Activated naive CD8-positive, alpha-beta T cell (primary cell): ENCODE measurements around the gene FBXL17.

Experiments used
- H3K27ac Mint-ChIP-seq: one replicate; pipeline ENCODE4 v1.8.0; 2021; ENCODE audit warnings: mixed read lengths
- H3K27me3 Mint-ChIP-seq: one replicate; pipeline ENCODE4 v1.8.0; 2021; ENCODE audit warnings: mixed read lengths
- H3K36me3 Mint-ChIP-seq: one replicate; pipeline ENCODE4 v1.8.0; 2021; ENCODE audit warnings: mixed read lengths
- H3K4me1 Mint-ChIP-seq: one replicate; pipeline ENCODE4 v1.8.0; 2021; ENCODE audit warnings: low read depth, mixed read lengths
- H3K4me3 Mint-ChIP-seq: one replicate; pipeline ENCODE4 v1.8.0; 2021; ENCODE audit warnings: mild to moderate bottlenecking, mixed read lengths
- H3K9me3 Mint-ChIP-seq: one replicate; pipeline ENCODE4 v1.8.0; 2021; ENCODE audit warnings: low read depth, mixed read lengths

Gene FBXL17

DNA sequence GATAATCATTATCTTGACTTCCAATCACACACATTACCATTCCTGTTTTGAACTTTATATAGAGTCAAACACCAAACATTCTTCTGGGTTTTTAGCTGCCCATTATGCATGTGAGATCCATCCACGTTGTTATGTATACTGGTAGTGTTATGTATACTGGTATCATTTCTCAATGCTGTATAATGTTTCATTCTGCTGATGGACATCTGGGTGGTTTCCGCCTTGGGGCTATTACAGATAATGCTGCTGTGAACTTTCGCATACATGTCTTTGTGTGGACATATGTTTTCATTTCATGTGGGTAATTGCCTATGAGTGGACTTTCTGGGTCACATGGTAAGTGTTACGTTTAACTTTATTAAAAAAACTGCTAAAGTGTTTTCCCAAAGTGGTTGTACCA lies 493.4 kb downstream of the FBXL17 start:
- Mint-ChIP-seq H3K27ac (no peak overlapping the region), H3K27me3 (no peaks in the 10 kb centered on the region), H3K36me3 (peaks cover 11% of the 10 kb centered on the region), H3K4me1 (peaks cover 11% of the 10 kb centered on the region), H3K4me3 (no peak overlapping the region), H3K9me3 (no peaks in the 10 kb centered on the region)

DNA sequence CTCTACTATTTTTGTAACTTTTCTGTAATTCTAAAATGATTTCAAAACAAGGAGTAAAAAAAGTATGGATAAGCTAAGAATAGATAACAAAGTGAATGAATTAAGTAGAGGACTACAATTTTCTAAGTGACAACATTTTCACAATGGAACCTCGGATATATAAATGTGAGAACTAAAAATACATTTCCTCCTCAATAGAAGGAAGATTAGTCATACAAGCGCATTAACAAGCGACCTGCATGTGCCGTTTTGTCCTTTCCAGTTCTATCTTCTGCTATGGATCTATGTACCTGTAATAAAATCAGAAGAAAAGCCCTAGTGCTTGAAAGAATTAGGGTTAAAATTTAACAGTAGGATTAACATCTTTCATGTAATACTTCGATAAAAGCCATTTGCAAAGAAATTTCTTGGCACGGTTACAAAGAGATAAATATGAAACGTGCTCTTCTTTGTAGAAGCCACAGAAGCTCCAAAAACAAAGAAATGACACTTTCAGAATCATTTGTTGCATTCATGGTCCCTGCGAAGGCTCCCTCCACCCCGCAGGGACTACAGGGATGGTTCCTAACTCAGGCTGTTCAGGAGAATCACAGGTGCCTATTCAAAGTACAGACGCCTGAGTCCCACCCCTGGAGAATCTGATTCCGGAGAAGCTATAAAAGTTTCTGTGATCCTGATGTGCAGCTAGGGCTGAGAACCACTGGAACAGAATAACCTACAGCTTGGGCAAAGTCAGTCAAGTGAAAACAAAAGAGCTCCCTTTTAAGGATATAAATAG lies 494.5 kb downstream of the FBXL17 start:
- no peaks in the 10 kb centered on the region for H3K27me3 Mint-ChIP-seq
- H3K27ac Mint-ChIP-seq, result no peak overlapping the region
- peaks cover 12% of the 10 kb centered on the region for H3K36me3 Mint-ChIP-seq
- peaks cover 11% of the 10 kb centered on the region for H3K4me1 Mint-ChIP-seq
- no peak overlapping the region for H3K4me3 Mint-ChIP-seq
- no peaks in the 10 kb centered on the region for H3K9me3 Mint-ChIP-seq

DNA sequence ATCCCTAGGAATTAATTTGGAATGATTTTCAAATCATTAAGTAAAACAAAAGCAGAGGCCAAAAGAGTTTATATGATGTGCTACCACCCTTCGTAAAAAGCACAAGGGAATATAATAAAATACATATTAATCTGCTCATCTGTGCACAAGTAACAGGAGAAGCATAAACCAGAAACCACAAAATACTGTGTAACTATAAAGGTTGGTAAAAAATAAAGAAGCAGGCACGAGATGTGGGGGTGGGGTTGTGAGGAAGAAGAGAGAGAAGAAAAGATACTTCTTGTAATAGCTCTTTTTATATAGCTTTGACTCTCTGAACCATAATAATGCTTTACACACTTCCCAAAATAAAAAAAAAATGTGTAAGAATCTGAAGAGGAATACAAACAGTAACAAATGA lies 496.3 kb downstream of the FBXL17 start:
- Mint-ChIP-seq H3K27ac (no peak overlapping the region), H3K36me3 (peaks cover 15% of the 10 kb centered on the region), H3K4me1 (peaks cover 11% of the 10 kb centered on the region), H3K27me3 (no peaks in the 10 kb centered on the region), H3K9me3 (no peaks in the 10 kb centered on the region), H3K4me3 (no peak overlapping the region)

DNA sequence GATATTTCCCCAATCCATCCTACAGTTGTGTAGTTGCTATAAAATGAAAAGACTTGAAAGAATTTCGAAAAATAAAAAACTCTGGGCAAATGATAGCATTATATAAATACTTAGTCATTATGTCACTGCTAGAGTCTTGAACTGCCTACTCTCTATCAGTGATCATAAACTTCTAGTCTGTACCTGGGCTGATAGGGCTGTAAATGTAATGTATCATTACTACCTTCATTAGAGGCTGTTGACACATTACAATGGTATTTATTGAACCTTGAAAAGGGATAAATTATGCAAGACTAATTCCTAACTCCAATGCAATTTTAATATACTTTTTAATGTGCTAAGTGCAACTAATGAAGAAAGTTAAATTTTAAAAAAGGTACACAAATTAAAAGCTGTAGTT lies 497.0 kb downstream of the FBXL17 start:
- Mint-ChIP-seq H3K27ac (no peak overlapping the region), H3K4me1 (peaks cover 11% of the 10 kb centered on the region), H3K27me3 (no peaks in the 10 kb centered on the region), H3K36me3 (peaks cover 15% of the 10 kb centered on the region), H3K9me3 (no peaks in the 10 kb centered on the region), H3K4me3 (no peak overlapping the region)

DNA sequence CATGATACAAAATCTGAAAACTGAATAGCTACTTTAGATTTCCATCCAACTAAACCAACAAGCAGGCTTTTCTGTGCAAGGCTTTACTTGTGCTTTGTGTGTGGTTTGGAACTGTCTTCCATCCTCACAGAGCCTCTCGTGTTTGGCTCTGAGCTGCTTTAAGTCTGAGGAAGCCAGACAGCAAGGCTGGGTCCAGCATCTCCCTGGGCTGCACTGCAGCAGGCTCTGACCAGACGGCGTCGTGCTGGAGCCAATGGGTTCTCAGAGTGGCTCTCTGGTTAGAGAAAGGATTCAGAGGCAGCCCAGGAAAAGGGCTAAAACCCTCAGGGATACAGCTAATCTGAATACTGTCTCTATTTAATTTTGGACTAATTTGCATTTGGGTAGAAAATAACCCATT lies 503.2 kb downstream of the FBXL17 start:
- H3K27me3 Mint-ChIP-seq, result no peaks in the 10 kb centered on the region
- H3K4me3 Mint-ChIP-seq, result no peak overlapping the region
- H3K4me1 Mint-ChIP-seq, result no peaks in the 10 kb centered on the region
- no peaks in the 10 kb centered on the region for H3K9me3 Mint-ChIP-seq
- peaks cover 18% of the 10 kb centered on the region for H3K36me3 Mint-ChIP-seq
- H3K27ac Mint-ChIP-seq, result no peak overlapping the region

DNA sequence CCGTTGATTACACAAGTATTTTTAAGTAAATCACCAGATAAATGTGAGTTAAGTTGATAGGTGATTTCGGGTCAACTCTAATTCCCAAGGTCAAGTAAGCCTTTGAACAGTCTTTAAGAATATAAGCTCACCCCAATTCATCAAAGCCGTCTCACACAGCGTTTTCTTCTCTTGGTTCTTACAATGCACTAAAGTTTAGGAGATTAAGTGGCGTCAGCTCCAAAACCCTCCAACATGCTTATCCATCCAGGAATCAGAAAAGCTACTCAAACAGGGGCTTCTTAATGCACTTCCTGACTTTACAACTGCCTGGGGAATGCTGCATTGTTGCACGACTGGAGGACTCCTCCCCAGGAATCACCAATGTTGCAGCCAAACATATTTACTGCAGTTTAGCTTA lies 505.0 kb downstream of the FBXL17 start:
- no peaks in the 10 kb centered on the region for H3K9me3 Mint-ChIP-seq
- H3K4me3 Mint-ChIP-seq, result no peak overlapping the region
- no peak overlapping the region for H3K27ac Mint-ChIP-seq
- H3K4me1 Mint-ChIP-seq, result no peaks in the 10 kb centered on the region
- H3K36me3 Mint-ChIP-seq, result peaks cover 20% of the 10 kb centered on the region
- H3K27me3 Mint-ChIP-seq, result no peaks in the 10 kb centered on the region

DNA sequence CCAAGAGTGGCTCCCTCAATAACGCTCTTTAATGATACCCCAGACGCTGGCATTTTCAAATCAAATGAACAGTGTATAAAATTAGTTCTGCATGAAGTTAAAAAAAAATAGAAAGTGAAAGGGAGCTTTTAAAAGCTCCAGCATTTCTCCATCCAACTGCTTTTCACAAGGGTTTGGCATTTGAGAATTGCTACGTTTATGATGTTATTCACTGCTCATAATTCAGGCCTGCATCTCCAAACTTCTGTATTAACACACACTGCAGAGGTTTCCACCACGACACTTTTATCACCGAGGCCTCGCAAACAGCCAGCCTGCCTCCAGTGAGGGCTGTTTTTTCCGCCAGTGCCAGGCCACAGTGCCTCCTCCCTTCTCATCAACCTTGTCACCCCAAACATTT lies 505.6 kb downstream of the FBXL17 start:
- Mint-ChIP-seq H3K9me3 (no peaks in the 10 kb centered on the region), H3K36me3 (peaks cover 21% of the 10 kb centered on the region), H3K4me3 (no peak overlapping the region), H3K27ac (no peak overlapping the region), H3K27me3 (no peaks in the 10 kb centered on the region), H3K4me1 (no peaks in the 10 kb centered on the region)

DNA sequence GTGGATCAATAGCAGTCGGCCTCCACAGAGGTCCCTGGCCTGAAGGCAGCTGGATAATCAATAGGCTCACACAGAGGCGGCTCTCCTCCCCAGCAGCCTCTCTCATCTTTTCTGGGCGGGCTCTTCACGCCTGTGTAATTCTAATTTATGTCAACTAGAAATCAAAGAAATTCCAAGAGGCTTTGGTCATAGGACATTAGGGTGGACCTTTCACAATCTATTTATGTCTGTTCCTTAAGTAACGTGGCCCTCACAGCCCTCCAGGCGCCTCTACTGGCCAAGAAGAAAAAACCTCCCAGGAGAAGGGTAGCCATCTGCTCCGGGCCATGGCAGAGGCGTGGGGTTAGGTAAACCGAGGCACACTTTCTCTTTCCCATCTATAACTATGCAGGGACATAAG lies 506.1 kb downstream of the FBXL17 start:
- H3K4me3 Mint-ChIP-seq, result no peak overlapping the region
- no peak overlapping the region for H3K27ac Mint-ChIP-seq
- peaks cover 19% of the 10 kb centered on the region for H3K36me3 Mint-ChIP-seq

DNA sequence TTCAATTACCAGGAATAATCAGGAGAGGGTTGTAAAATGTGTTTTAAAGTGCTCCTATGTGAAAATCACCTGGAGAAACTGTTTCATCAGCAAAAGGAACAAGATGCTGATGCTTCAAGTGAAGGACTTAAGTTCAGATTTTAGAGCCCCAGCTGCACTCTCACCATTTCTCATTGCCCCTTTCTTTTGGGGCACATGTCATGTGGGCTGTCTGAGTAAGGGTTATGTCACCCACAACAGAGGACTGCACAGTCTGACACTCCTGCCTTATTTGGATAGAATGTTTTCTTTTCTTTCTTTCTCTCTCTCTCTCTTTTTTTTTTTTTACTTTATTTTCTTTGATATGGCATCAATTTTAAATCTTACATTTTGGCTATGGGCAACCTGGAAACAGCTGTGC lies 507.1 kb downstream of the FBXL17 start:
- no peak overlapping the region for H3K4me3 Mint-ChIP-seq
- no peaks in the 10 kb centered on the region for H3K27me3 Mint-ChIP-seq
- no peaks in the 10 kb centered on the region for H3K4me1 Mint-ChIP-seq
- H3K9me3 Mint-ChIP-seq, result no peaks in the 10 kb centered on the region
- H3K27ac Mint-ChIP-seq, result no peak overlapping the region
- H3K36me3 Mint-ChIP-seq, result peaks cover 20% of the 10 kb centered on the region

More for the DNA sequence above, 506.1 kb downstream of the FBXL17 start:
- H3K27me3 Mint-ChIP-seq, result no peaks in the 10 kb centered on the region
- no peaks in the 10 kb centered on the region for H3K9me3 Mint-ChIP-seq
- no peaks in the 10 kb centered on the region for H3K4me1 Mint-ChIP-seq

DNA sequence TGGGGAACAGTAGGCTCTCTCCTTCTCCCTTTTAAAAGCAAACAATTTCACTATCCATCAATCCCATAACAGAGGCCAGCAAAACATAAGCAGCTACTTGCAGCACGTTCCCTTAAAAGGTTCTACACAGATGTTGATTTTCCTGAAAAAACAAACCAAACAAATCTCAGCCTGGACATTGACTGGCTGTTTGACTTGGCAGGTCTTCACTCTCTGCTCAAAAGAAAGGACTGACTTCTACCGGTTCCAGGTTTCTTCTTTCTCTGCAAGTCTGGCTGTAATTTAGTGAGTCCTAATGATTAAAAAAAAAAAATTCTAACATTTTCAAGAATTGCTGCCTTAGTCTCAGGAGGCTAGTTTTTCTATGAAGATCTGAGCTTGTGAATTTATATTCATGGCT lies 508.0 kb downstream of the FBXL17 start:
- H3K9me3 Mint-ChIP-seq, result no peaks in the 10 kb centered on the region
- H3K27ac Mint-ChIP-seq, result no peak overlapping the region
- H3K4me1 Mint-ChIP-seq, result no peaks in the 10 kb centered on the region

DNA sequence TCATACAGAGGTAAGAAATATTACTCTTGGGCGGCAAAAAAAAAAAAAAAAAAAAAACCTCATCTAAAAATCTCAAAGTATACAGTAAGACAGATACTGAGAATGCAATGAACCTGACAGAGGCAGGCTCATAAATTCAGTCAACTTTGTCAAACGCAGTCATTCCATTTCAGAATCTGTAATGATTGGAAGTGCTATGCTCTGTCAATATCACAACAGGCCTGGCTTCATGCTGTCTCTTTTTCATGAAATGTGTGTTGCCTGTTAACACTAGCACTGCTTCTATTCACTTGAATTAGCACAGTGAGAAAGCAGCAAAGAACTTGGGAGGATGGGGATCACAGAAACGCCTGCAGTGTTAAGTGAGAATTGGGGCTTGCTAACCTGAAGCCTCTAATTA lies 510.9 kb downstream of the FBXL17 start:
- no peaks in the 10 kb centered on the region for H3K4me1 Mint-ChIP-seq
- no peak overlapping the region for H3K4me3 Mint-ChIP-seq
- H3K9me3 Mint-ChIP-seq, result no peaks in the 10 kb centered on the region
- no peak overlapping the region for H3K27ac Mint-ChIP-seq
- H3K27me3 Mint-ChIP-seq, result no peaks in the 10 kb centered on the region
- peaks cover 25% of the 10 kb centered on the region for H3K36me3 Mint-ChIP-seq

More for the DNA sequence above, 508.0 kb downstream of the FBXL17 start:
- Mint-ChIP-seq H3K36me3 (peaks cover 19% of the 10 kb centered on the region), H3K4me3 (no peak overlapping the region), H3K27me3 (no peaks in the 10 kb centered on the region)

DNA sequence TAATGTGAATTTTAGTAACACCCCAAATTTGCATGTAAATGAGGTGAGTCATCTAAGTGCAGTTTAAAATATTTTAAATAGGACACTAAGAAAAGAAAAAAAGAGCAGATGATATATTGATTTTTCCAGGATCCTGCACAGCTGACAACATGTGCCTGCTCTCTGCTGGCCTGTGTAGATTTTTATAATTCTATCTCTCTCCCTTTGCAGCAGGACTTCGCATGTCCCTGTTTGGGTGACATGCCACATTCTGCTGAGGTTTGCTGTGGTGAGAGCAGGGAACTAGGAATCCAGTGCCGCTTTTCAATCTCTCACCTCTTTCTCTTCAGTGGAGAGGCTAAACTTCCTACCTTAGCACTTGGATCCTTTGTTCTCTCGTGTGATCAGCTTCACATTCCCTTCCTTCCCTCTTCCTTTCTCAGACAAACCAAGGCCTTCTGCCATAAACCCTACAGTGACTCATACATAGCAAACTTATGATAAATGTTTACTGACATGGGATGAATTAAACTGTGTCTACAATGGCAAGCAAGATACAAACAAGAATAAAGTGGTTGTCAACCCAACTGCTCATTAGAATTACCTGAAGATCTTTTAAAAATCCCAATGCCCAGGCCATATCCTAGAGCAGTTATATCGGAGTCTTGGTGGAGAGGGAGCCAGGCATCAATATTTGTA lies 512.3 kb downstream of the FBXL17 start:
- Mint-ChIP-seq H3K36me3 (peaks cover 31% of the 10 kb centered on the region), H3K27me3 (no peaks in the 10 kb centered on the region), H3K4me1 (no peaks in the 10 kb centered on the region)

DNA sequence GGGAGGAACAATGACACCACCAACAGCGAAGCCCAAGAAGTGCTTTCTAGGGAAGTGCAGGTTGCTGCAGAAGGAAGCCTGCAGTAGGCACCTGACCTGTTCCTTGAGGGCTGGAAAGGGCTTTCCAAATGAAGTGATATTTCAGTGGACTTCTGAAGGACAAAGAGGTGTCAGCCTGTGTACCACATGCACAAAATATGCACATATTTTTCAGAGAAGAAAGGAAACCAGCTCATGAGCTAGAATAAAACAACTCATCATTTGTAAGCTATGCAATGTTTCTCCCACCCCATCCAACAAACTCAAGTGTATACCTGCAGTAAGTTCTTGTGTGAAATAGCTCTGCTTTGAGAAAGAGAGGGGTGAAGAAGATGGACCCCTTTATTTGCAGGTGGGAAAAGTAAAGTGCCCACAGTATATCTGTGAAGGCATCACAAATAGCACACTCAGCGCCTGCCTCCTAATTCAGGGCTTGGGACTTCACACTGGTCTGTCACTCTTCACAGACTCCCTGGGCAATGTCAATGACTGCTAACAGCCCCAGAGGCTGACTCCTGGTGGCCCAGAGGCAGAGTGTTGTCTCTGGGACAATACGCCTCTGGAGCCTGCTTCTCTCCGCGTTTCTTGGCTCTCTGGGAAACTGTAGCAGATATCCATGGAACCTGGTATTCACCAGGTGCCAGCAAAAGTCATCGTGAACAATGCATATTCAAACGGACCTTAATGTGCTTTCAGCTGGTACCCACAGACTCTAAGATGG lies 513.1 kb downstream of the FBXL17 start:
- Mint-ChIP-seq H3K4me3 (no peak overlapping the region), H3K27me3 (no peaks in the 10 kb centered on the region), H3K9me3 (no peaks in the 10 kb centered on the region), H3K4me1 (no peaks in the 10 kb centered on the region), H3K27ac (no peak overlapping the region), H3K36me3 (peaks cover 32% of the 10 kb centered on the region)

More for the DNA sequence above, 512.3 kb downstream of the FBXL17 start:
- H3K27ac Mint-ChIP-seq, result no peak overlapping the region
- H3K4me3 Mint-ChIP-seq, result no peak overlapping the region
- no peaks in the 10 kb centered on the region for H3K9me3 Mint-ChIP-seq

DNA sequence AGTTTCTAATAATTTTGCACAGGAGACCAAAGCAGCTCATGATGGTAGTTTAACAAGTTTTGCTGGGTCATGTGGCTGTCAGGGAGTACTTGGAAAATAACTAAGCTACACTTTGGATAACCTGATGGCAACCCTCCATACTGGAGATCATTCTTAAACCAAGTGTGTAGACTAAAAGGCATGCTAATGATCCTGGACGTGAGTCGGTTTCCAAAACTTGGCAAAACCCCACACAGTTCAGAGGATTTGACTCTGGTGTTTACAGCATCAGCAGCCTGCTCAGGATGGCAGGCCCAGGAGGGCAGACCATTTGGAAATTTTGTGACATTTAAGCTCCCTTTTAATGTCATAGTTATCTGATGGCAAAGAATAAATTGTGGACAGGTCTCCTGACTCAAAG lies 514.6 kb downstream of the FBXL17 start:
- Mint-ChIP-seq H3K9me3 (no peaks in the 10 kb centered on the region), H3K4me3 (no peak overlapping the region), H3K4me1 (no peaks in the 10 kb centered on the region), H3K27me3 (no peaks in the 10 kb centered on the region), H3K36me3 (peaks cover 27% of the 10 kb centered on the region), H3K27ac (no peak overlapping the region)

DNA sequence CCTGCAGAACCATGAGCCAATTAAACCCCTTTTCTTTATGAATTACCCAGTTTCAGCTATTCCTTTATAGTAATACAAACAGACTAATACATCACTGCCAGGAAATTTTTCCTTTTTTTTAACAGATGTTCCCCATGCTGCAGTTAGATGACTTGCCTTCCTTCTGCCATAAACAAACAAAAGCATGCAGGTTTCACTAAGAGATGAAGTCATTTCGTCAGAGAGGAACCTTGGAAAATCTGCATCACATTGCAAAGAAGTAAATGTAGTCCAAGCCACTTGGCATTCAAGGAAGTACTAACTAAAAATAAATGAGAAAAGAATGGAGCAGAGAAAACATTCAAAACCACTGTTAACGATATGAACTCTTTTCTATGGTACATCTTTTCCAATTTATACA lies 517.1 kb downstream of the FBXL17 start:
- no peaks in the 10 kb centered on the region for H3K9me3 Mint-ChIP-seq
- no peaks in the 10 kb centered on the region for H3K27me3 Mint-ChIP-seq
- H3K4me1 Mint-ChIP-seq, result no peaks in the 10 kb centered on the region
- peaks cover 25% of the 10 kb centered on the region for H3K36me3 Mint-ChIP-seq
- no peak overlapping the region for H3K27ac Mint-ChIP-seq
- H3K4me3 Mint-ChIP-seq, result no peak overlapping the region
